A549 (cell line): ENCODE measurements around the gene FGF6. TPM values are rescaled to one million over a fixed set of nuclear protein-coding genes. Genes with fewer than 3 reads are reported as not detected.
"Not testable (repeated sequence)": the region's sequence is repeated elsewhere in the genome, so short reads cannot be mapped to it uniquely, and the experiment has no call there.

Experiments
- ATAC-seq, 2 experiments: fragments of 200-7000 bp in 1 of 2; fragments of >200 bp in 1 of 2; cut with Nextera tagmentation in 1 of 2; cut with Tn5 transposase in 1 of 2; 3 replicates each; pipeline versions ENCODE4 v1.8.0 to v1.9.1; 2018 to 2020; ENCODE audit warnings: mild to moderate bottlenecking in 1 of 2, moderate library complexity in 1 of 2
- CTCF ChIA-PET: fragments of 300-600 bp; sonication (Branson Sonifier 250); formaldehyde crosslinking; extraction: SDS; loops from one replicate; lab custom pipeline; 2021; ENCODE audit warnings: antibody characterized with exemption, inconsistent platforms; lab: Yijun Ruan, JAX
- POLR2A ChIA-PET: fragments of 350-600 bp; formaldehyde crosslinking; extraction: SDS; loops from one replicate; lab custom pipeline; 2021; ENCODE audit warnings: antibody characterized with exemption, inconsistent platforms; lab: Yijun Ruan, JAX
- DNase-seq, 2 experiments: peaks; one replicate each; pipeline versions ENCODE4 v3.0.0 to v3.0.0-alpha.2; 2011 to 2016; ENCODE audit warnings: low read depth in 1 of 2, low spot score in 1 of 2
- FAIRE-seq: peaks from 2 replicates; lab custom pipeline; 2011; peaks lifted over from hg19 to GRCh38; lab: Jason Lieb, UNC
- H3K27ac ChIP-seq, 2 experiments: fragments of >200 bp; sonication (Bioruptor Twin); formaldehyde crosslinking; 3 replicates each; pipeline ENCODE4 v1.5.1; 2016 to 2017
- H3K4me1 ChIP-seq: fragments of >200 bp; sonication (Bioruptor Twin); formaldehyde crosslinking; 3 replicates; pipeline ENCODE4 v1.6.1; 2016
- H3K4me2 ChIP-seq: fragments of >200 bp; sonication (Bioruptor Twin); formaldehyde crosslinking; 3 replicates; pipeline ENCODE4 v1.6.1; 2016
- H3K4me3 ChIP-seq: fragments of >200 bp; sonication (Bioruptor Twin); formaldehyde crosslinking; 3 replicates; pipeline ENCODE4 v1.5.1; 2016
- H3K9me3 ChIP-seq: fragments of >200 bp; sonication (Bioruptor Twin); formaldehyde crosslinking; 3 replicates; pipeline ENCODE4 v1.6.1; 2016
- BHLHE40 ChIP-seq: IDR thresholded peaks from 2 replicates; pipeline ENCODE4 v1.6.1; 2012; ENCODE audit warnings: low read depth, low read length, inconsistent platforms
- CHD2 ChIP-seq: fragments of 150-350 bp; IDR thresholded peaks from 2 replicates; pipeline ENCODE4 v1.6.1; 2014; ENCODE audit warnings: low read length; ENCODE audit not compliant: partially characterized antibody
- CHD4 ChIP-seq: fragments of 200-600 bp; sonication (generic); IDR thresholded peaks from 2 replicates; pipeline ENCODE4 v1.6.1; 2016; ENCODE audit warnings: antibody characterized with exemption, mild to moderate bottlenecking, borderline replicate concordance
- EHMT2 ChIP-seq: fragments of 200-600 bp; sonication (generic); IDR thresholded peaks from 2 replicates; pipeline ENCODE4 v1.6.1; 2016; ENCODE audit warnings: antibody characterized with exemption, low read depth, mild to moderate bottlenecking, moderate library complexity
- EP300 ChIP-seq, 2 experiments: fragments of >200 bp; sonication (Bioruptor Twin); formaldehyde crosslinking; IDR thresholded peaks; 2 replicates in 1 of 2; 3 replicates in 1 of 2; pipeline ENCODE4 v1.6.1; 2016 to 2017
- ESRRA ChIP-seq: fragments of 150-350 bp; IDR thresholded peaks from 2 replicates; pipeline ENCODE4 v1.6.1; 2014; ENCODE audit warnings: mild to moderate bottlenecking, low read length, borderline replicate concordance
- FOSB ChIP-seq: fragments of 250-450 bp; sonication (Bioruptor Pico); IDR thresholded peaks from 2 replicates; pipeline ENCODE4 v1.5.0; 2020; ENCODE audit warnings: mild to moderate bottlenecking, moderate library complexity
- FOXS1 ChIP-seq: fragments of 250-450 bp; sonication (Bioruptor Pico); IDR thresholded peaks from 2 replicates; pipeline ENCODE4 v1.5.0; 2020; ENCODE audit warnings: mild to moderate bottlenecking, moderate library complexity
- SMC3 ChIP-seq: fragments of >200 bp; sonication (Bioruptor Twin); formaldehyde crosslinking; IDR thresholded peaks from 3 replicates; pipeline ENCODE4 v1.6.1; 2018; ENCODE audit warnings: inconsistent platforms
- SREBF2 ChIP-seq: fragments of 450-650 bp; IDR thresholded peaks from 2 replicates; pipeline ENCODE4 v1.6.1; 2014; ENCODE audit warnings: mild to moderate bottlenecking, moderate library complexity
- TFCP2L1 ChIP-seq: fragments of 250-450 bp; sonication (Bioruptor Pico); IDR thresholded peaks from 2 replicates; pipeline ENCODE4 v1.5.0; 2021; ENCODE audit warnings: mild to moderate bottlenecking
- WGBS: methylation state at CpG from one replicate; pipeline ENCODE4 v1.1.6; 2017; ENCODE audit errors: missing lambda C conversion rate; 5-methylcytosine and 5-hydroxymethylcytosine counted together
- polyA plus RNA-seq, 4 experiments: library from polyadenylated mRNA; depleted of rRNA in 3 of 4; stranded (reverse); fragments of >200 nt; fragmentation: RNase III in 1 of 4; extraction: RNeasy Plus Mini Kit Qiagen cat#74134 plus additional on column Dnase treatment in 1 of 4; gene quantifications; 2 replicates in 3 of 4; 3 replicates in 1 of 4; pipeline ENCODE4 v1.2.3, GENCODE V29; 2011 to 2017
- TF ChIP-seq, protein P1 (sequence below): fragments of >200 bp; sonication (Bioruptor Twin); formaldehyde crosslinking; IDR thresholded peaks from 3 replicates; pipeline ENCODE4 v1.6.1; 2016
- TF ChIP-seq, protein P2 (sequence below): fragments of 450-650 bp; IDR thresholded peaks from 2 replicates; pipeline ENCODE4 v1.6.1; 2014; ENCODE audit warnings: antibody characterized with exemption
- TF ChIP-seq, protein P3 (sequence below): fragments of >200 bp; sonication (Bioruptor Twin); formaldehyde crosslinking; IDR thresholded peaks from 2 replicates; pipeline ENCODE4 v1.6.1; 2016
- TF ChIP-seq, protein P4 (sequence below): IDR thresholded peaks from 2 replicates; pipeline ENCODE4 v1.6.1; 2012; ENCODE audit warnings: low read depth, borderline replicate concordance
- TF ChIP-seq, protein P5 (sequence below): IDR thresholded peaks from 2 replicates; pipeline ENCODE4 v1.6.1; 2012
- TF ChIP-seq, protein P6 (sequence below): IDR thresholded peaks from 2 replicates; pipeline ENCODE4 v1.6.1; 2012
- TF ChIP-seq, protein P7 (sequence below): fragments of 150-350 bp; IDR thresholded peaks from 2 replicates; pipeline ENCODE4 v1.6.1; 2014; ENCODE audit warnings: low read depth, mild to moderate bottlenecking, low read length

The FGF6 gene
- polyA plus RNA-seq, 2 of the 4 experiments (the other 2 are of a cell fraction) = not detected

DNA sequence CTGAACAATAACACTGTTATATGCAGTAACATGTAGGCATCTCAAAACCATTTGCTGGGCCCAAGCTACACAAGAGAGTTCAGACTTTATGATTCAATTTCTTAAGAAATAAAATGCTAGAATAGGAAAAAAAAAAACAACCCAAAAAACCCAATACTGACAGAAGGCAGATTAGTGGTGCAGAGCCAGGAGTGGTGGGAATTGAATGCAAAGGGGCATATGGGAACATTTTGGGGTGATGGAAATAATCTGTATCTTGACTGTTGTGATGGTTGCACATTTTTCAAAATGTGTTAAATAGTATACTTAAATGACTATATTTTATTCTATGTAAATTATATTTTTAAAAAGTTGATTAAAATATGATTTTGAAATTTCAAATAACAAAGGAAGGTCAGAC, 23.4 kb upstream of the FGF6 start:
- no peak for FAIRE-seq

DNA sequence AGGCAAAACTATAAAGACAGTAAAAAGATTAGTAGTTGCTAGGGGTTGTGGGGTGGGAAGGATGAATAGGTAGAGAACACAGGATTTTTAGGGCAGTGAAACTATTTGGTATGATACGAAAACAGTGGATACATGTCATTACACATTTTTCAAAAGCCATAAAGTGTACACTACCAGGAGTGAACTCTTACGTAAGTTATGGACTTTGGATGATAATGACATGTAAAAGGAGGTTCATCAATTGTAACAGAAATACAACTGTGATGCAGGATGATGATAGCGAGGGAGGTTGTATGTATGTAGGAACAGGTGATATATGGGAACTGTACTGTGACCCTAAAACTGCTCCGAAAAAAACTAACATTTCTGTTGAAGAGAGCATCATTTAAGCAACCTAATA, 15.1 kb upstream of the FGF6 start:
- no peak overlapping the region for H3K4me2 ChIP-seq
- ATAC-seq (no peak), FAIRE-seq (no peak), DNase-seq (no peak)
- TF ChIP-seq EHMT2 (no peak), SREBF2 (no peak), FOSB (CRISPR knock-in tag) (no peak), BHLHE40 (no peak), CHD2 (no peak), TFCP2L1 (CRISPR knock-in tag) (no peak), ESRRA (no peak), CHD4 (no peak), EP300 (IDR thresholded peaks at IDR 0.05) (no peak), FOXS1 (no peak), SMC3 (no peak)
- TF ChIP-seq, protein P1, sequence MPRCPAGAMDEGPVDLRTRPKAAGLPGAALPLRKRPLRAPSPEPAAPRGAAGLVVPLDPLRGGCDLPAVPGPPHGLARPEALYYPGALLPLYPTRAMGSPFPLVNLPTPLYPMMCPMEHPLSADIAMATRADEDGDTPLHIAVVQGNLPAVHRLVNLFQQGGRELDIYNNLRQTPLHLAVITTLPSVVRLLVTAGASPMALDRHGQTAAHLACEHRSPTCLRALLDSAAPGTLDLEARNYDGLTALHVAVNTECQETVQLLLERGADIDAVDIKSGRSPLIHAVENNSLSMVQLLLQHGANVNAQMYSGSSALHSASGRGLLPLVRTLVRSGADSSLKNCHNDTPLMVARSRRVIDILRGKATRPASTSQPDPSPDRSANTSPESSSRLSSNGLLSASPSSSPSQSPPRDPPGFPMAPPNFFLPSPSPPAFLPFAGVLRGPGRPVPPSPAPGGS = no peak
- TF ChIP-seq, protein P2, sequence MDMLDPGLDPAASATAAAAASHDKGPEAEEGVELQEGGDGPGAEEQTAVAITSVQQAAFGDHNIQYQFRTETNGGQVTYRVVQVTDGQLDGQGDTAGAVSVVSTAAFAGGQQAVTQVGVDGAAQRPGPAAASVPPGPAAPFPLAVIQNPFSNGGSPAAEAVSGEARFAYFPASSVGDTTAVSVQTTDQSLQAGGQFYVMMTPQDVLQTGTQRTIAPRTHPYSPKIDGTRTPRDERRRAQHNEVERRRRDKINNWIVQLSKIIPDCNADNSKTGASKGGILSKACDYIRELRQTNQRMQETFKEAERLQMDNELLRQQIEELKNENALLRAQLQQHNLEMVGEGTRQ = no peak
- TF ChIP-seq, protein P3, sequence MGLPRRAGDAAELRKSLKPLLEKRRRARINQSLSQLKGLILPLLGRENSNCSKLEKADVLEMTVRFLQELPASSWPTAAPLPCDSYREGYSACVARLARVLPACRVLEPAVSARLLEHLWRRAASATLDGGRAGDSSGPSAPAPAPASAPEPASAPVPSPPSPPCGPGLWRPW = no peak
- TF ChIP-seq, protein P4, sequence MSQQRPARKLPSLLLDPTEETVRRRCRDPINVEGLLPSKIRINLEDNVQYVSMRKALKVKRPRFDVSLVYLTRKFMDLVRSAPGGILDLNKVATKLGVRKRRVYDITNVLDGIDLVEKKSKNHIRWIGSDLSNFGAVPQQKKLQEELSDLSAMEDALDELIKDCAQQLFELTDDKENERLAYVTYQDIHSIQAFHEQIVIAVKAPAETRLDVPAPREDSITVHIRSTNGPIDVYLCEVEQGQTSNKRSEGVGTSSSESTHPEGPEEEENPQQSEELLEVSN = no peak
- TF ChIP-seq, protein P5, sequence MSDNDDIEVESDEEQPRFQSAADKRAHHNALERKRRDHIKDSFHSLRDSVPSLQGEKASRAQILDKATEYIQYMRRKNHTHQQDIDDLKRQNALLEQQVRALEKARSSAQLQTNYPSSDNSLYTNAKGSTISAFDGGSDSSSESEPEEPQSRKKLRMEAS = no peak
- no peak overlapping the region for H3K4me3 ChIP-seq
- H3K4me1 ChIP-seq = no peaks in the 10 kb centered on the region
- ChIA-PET CTCF (no interaction called here), POLR2A (interaction anchor here (0.6 kb wide), 1 partner anchor 1648 kb away, joined by 4 read pairs; no protein-coding TSS in a partner anchor)
- H3K27ac ChIP-seq = no peak overlapping the region
- H3K9me3 ChIP-seq = no peaks in the 10 kb centered on the region
- WGBS = 35% methylated on average over 4 of the region's 4 CpGs

More for the DNA sequence above, 23.4 kb upstream of the FGF6 start:
- no peak for DNase-seq
- Histone ChIP-seq H3K4me3 (no peak overlapping the region), H3K4me1 (no peaks in the 10 kb centered on the region), H3K27ac (no peak overlapping the region), H3K9me3 (no peaks in the 10 kb centered on the region), H3K4me2 (no peak overlapping the region)
- TF ChIP-seq, protein P5 = no peak
- no peak for ATAC-seq
- ChIA-PET CTCF (interaction anchor here (1.0 kb wide), 1 partner anchor 17 kb away, joined by 3 read pairs; no protein-coding TSS in a partner anchor), POLR2A (no interaction called here)

DNA sequence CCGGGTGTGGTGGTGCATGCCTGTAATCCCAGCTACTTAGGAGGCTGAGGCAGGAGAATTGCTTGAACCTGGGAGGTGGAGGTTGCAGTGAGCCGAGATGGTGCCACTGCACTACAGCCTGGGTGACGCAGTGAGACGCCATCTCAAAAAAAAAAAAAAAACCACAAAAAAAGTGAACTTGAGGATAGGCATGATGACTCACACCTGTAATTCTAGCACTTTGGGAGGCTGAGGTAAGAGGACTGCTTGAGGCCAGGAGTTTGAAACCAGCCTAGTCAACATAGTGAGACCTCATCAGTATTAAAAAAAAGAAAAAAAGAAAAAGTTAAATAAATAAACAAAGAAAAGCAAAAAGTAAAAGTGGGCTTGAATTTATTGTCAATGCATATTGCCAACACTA, 10.2 kb upstream of the FGF6 start:
- H3K27ac ChIP-seq, H3K4me3 ChIP-seq, CTCF ChIA-PET, H3K4me2 ChIP-seq, H3K4me1 ChIP-seq, POLR2A ChIA-PET, ATAC-seq, DNase-seq, FAIRE-seq, H3K9me3 ChIP-seq: not testable (repeated sequence)
- WGBS = 44% methylated on average over 4 of the region's 4 CpGs

DNA sequence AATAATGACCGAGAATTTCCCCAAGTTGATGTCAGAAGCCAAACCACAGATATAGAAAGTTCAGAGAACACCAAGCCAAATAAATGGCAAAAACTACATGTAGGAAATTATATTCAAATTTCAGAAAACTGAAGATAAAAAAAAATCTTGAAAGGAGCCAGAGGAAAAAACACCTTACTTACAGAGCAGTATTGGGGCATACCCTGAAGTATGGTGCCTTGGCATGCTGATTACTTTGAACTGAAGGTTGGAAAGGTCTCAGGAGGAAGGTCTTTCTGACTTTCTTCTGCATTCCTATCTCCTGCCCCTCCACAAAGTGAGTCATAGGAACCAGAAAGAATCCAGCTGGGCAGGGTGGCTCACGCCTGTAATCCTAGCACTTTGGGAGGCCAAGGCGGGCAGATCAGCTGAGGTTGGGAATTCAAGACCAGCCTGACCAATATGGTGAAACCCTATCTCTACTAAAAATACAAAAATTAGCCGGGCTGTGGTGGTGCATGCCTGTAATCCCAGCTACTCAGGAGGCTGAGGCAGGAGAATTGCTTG, 8.8 kb upstream of the FGF6 start:
- POLR2A ChIA-PET = no interaction called here
- Histone ChIP-seq H3K27ac (no peak overlapping the region), H3K4me1 (no peaks in the 10 kb centered on the region), H3K4me2 (no peak overlapping the region), H3K9me3 (no peaks in the 10 kb centered on the region; the same call in 2 of the 3 replicates), H3K4me3 (no peak overlapping the region)
- TF ChIP-seq FOXS1 = no peak
- TF ChIP-seq, protein P6, sequence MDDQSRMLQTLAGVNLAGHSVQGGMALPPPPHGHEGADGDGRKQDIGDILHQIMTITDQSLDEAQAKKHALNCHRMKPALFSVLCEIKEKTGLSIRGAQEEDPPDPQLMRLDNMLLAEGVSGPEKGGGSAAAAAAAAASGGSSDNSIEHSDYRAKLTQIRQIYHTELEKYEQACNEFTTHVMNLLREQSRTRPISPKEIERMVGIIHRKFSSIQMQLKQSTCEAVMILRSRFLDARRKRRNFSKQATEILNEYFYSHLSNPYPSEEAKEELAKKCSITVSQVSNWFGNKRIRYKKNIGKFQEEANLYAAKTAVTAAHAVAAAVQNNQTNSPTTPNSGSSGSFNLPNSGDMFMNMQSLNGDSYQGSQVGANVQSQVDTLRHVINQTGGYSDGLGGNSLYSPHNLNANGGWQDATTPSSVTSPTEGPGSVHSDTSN = no peak
- TF ChIP-seq, protein P4 = no peak
- no peak for TF ChIP-seq TFCP2L1 (CRISPR knock-in tag)
- TF ChIP-seq, protein P7, sequence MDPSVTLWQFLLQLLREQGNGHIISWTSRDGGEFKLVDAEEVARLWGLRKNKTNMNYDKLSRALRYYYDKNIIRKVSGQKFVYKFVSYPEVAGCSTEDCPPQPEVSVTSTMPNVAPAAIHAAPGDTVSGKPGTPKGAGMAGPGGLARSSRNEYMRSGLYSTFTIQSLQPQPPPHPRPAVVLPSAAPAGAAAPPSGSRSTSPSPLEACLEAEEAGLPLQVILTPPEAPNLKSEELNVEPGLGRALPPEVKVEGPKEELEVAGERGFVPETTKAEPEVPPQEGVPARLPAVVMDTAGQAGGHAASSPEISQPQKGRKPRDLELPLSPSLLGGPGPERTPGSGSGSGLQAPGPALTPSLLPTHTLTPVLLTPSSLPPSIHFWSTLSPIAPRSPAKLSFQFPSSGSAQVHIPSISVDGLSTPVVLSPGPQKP = no peak
- CTCF ChIA-PET = no interaction called here
- no peak for DNase-seq
- no peak for FAIRE-seq
- ATAC-seq = no peak
- 38% methylated on average over 4 of the region's 4 CpGs for WGBS
